Right atrium auricular region (tissue), 2 donors: Measurements from ENCODE around the gene ZDHHC1. TPM values are rescaled to one million over a fixed set of nuclear protein-coding genes. Genes with fewer than 3 reads are reported as not detected.

Experiments used
- DNase-seq: peaks from one replicate; pipeline ENCODE4 v3.0.0-alpha.2; 2019; ENCODE audit warnings: low spot score
- H3K27ac ChIP-seq, 2 donors: fragments of 200-600 bp; sonication (generic); 1 replicate in 1 of 2; 2 replicates in 1 of 2; pipeline ENCODE4 v1.5.1; 2016 to 2019
- H3K27me3 ChIP-seq, 2 donors: fragments of 200-600 bp; sonication (generic); one replicate each; pipeline versions ENCODE4 v1.5.1 to v1.6.0; 2017 to 2019
- H3K36me3 ChIP-seq: fragments of 200-600 bp; sonication (generic); one replicate; pipeline ENCODE4 v1.5.1; 2016
- H3K4me1 ChIP-seq, 2 donors: fragments of 200-600 bp; sonication (generic); one replicate each; pipeline versions ENCODE4 v1.5.1 to v1.6.0; 2017 to 2019
- H3K4me3 ChIP-seq, 2 donors: fragments of 200-600 bp; sonication (generic); 1 replicate in 1 of 2; 2 replicates in 1 of 2; pipeline ENCODE4 v1.5.1; 2017 to 2019; ENCODE audit warnings: mild to moderate bottlenecking in 1 of 2, moderate library complexity in 1 of 2
- H3K9me3 ChIP-seq, 2 donors: fragments of 200-600 bp; sonication (generic); one replicate each; pipeline ENCODE4 v1.5.1; 2019
- CTCF ChIP-seq, 2 donors: fragments of 200-600 bp; sonication (generic); IDR thresholded peaks; one replicate each; pipeline ENCODE4 v1.5.1; 2019; ENCODE audit warnings: antibody characterized with exemption in 2 of 2
- total RNA-seq, 2 donors: library from RNA; depleted of rRNA; stranded (reverse); fragments of >200 nt; gene quantifications; one replicate each; pipeline ENCODE4 v1.1.0, GENCODE V29; 2016

Gene ZDHHC1
- total RNA-seq, 2 donors from 2014 or later = 8.9 to 11.8 TPM

DNA sequence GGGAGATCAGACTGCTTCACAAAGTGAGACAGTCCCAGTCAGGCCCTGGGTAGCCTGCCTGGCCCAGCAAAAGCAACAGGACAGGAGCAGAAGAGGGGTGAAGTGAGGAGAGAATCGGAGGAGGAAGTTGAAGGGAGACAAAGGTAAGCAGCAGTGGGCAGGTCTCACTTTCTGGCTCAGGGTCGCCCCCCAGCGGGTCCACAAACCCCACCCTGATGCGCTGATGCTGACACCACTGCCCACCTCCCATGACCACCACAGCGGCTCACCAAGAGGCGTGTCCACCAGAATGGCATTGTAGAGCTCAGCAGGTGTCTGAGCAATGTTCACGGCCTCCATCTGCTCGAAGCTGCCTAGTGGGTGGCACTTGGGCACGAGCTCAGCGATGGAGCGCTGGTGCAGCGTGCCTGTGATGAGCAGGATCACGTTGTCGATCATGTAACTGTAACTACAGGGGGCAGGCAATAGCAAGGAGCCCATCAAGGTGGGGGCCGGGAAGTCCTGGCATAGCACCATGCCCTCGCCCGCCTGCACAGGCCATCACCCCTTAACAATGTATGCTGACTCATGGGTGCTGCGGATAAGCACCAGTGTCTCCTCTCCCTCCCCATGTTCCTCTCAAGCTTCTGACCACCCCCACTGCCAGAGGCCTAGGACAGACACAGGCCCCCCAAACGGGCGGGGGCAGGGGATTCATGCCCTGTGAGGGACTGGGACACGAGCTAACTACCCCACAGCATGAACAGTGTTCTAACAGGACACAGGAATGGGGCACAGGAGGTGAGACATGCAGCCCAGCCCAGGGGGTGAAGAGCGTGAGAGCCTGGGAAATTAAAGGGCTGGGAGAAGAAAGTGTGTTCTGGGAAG lies 28.2 kb upstream of the ZDHHC1 start:
- H3K36me3 ChIP-seq = no peaks in the 10 kb centered on the region
- TF ChIP-seq CTCF (IDR thresholded peaks at IDR 0.05) = no peak
- H3K4me1 ChIP-seq = peaks cover 0 to 85% of the 10 kb centered on the region in 2 donors
- no peak overlapping the region for H3K4me3 ChIP-seq
- no peaks in the 10 kb centered on the region for H3K9me3 ChIP-seq
- no peaks in the 10 kb centered on the region for H3K27me3 ChIP-seq
- no peak for DNase-seq
- H3K27ac ChIP-seq = no peak overlapping the region

DNA sequence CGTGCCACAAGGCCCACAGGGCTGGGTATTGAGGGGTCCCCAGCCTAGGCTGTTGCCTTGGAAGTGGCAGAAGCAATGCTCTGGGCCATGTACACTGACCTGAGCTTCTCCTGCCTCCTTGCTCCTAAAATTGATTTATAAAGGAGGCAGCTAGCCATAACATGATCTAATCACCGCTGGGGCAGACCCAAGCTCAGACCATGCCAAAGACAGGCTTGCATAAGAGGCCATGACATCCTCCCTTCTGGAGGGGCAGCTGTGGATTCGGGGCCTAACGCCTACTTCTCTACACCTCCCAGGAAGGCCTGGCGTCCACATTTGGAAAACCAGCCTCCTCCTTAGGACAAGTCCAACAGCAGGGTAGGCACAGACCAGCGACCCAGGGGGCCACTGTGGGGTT lies 27.0 kb upstream of the ZDHHC1 start:
- H3K9me3 ChIP-seq = no peaks in the 10 kb centered on the region
- DNase-seq = peak; percentile 83
- H3K4me1 ChIP-seq = peaks cover 0 to 75% of the 10 kb centered on the region in 2 donors
- no peaks in the 10 kb centered on the region for H3K27me3 ChIP-seq
- peaks cover 10% of the 10 kb centered on the region for H3K36me3 ChIP-seq
- no peak for TF ChIP-seq CTCF (IDR thresholded peaks at IDR 0.05)
- peak overlapping the region; percentile 27 to 58 for H3K27ac ChIP-seq
- H3K4me3 ChIP-seq = no peak overlapping the region

DNA sequence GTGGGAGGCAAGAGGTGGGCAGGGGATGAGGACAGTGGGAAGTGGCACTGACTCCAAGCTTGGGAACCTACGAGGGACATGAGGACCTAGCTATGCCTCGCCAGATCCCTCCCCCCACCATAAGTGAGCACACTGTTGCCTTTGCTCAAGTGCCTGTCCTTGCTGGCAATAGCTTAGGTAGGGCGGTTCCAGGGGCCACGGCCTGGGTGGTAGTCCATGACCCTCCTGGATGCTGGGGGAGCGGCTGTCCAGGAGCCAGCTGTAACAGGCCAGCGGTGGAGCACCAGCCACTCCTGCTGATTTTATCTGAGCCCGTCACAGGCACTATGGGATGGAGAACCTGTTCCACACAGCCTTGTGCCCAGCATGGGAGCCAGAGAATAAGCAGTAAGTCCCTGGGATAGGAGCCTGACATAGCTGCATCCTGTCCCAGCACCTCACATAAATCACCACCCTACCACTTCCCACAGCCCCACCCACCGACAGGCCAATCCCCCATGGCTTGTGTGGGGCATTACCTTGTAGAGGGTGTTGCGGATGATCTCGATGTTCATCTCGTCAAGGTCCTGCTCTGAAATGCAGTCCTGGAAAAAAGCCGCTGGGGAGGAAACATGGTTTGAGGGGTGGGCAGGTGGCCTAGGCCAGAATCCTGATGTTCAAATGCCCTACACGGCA lies 26.4 kb upstream of the ZDHHC1 start:
- peaks cover 14% of the 10 kb centered on the region for H3K36me3 ChIP-seq
- H3K27me3 ChIP-seq = no peaks in the 10 kb centered on the region
- H3K27ac ChIP-seq = peak overlapping the region in 1 of 2 donors; percentile 5
- no peak overlapping the region for H3K4me3 ChIP-seq
- no peak for TF ChIP-seq CTCF (IDR thresholded peaks at IDR 0.05)
- H3K4me1 ChIP-seq = peaks cover 0 to 69% of the 10 kb centered on the region in 2 donors
- DNase-seq = no peak
- no peaks in the 10 kb centered on the region for H3K9me3 ChIP-seq

DNA sequence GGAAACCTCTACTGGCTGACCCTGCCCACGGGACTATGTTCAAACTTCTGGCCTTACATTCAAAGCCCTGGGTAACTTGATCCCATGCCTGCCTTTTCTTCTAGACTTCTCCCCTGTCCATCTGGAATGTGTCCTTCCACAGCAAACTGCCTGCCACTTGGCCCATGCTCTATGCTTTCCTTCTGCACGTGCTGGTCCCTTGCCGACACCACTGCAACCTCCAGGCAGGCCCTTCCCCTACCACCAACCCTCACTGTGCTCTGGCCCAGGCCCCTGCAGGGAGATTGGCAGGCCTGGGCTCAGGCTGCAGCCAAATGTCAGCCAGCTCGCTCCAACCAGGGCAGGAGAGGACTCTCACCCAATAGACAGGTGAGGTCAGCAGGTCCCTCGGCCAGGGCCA lies 25.6 kb upstream of the ZDHHC1 start:
- no peaks in the 10 kb centered on the region for H3K9me3 ChIP-seq
- no peaks in the 10 kb centered on the region for H3K27me3 ChIP-seq
- peaks cover 0 to 61% of the 10 kb centered on the region in 2 donors for H3K4me1 ChIP-seq
- H3K4me3 ChIP-seq = no peak overlapping the region
- no peak overlapping the region for H3K27ac ChIP-seq
- TF ChIP-seq CTCF (IDR thresholded peaks at IDR 0.05) = no peak
- no peak for DNase-seq
- H3K36me3 ChIP-seq = peaks cover 14% of the 10 kb centered on the region

- Histone ChIP-seq H3K36me3 (peaks cover 14% of the 10 kb centered on the region), H3K4me1 (peaks cover 0 to 55% of the 10 kb centered on the region in 2 donors), H3K9me3 (no peaks in the 10 kb centered on the region), H3K4me3 (no peak overlapping the region), H3K27ac (peak overlapping the region; percentile 17 to 23), H3K27me3 (no peaks in the 10 kb centered on the region)
- no peak for TF ChIP-seq CTCF (IDR thresholded peaks at IDR 0.05)
- DNase-seq = no peak
Observed at GRCh38 chr16:67441271-67441753, 25.0 kb upstream of the ZDHHC1 start.
